MCF 10A (cell line): ENCODE measurements around the gene FXN. TPM values are rescaled to one million over a fixed set of nuclear protein-coding genes. Genes with fewer than 3 reads are reported as not detected.
"Not testable (repeated sequence)": the region's sequence is repeated elsewhere in the genome, so short reads cannot be mapped to it uniquely, and the experiment has no call there.

Experiments
- BruUV-seq: library from RNA; stranded (reverse); fragments of 400-500 nt; replicated peaks from 2 replicates; lab custom pipeline; 2021; lab: Mats Ljungman, UMichigan
- CTCF ChIA-PET: fragments of 300-600 bp; sonication (Branson Sonifier 250); formaldehyde crosslinking; extraction: SDS; loops from one replicate; lab custom pipeline; 2021; ENCODE audit warnings: antibody characterized with exemption, inconsistent platforms; lab: Yijun Ruan, JAX
- POLR2A ChIA-PET: fragments of 300-600, 350-650 bp; sonication (Branson Sonifier 250); formaldehyde crosslinking; extraction: SDS; loops from one replicate; lab custom pipeline; 2020; ENCODE audit warnings: antibody characterized with exemption, inconsistent platforms; lab: Yijun Ruan, JAX
- DNase-seq: peaks from one replicate; pipeline ENCODE4 v3.0.0-alpha.2; 2018; ENCODE audit not compliant: unreplicated experiment
- H3K27ac Mint-ChIP-seq: one replicate; pipeline ENCODE4 v1.8.0; 2022; ENCODE audit warnings: mild to moderate bottlenecking, low read depth, mixed read lengths; ENCODE audit not compliant: unreplicated experiment
- H3K27me3 Mint-ChIP-seq: one replicate; pipeline ENCODE4 v1.8.0; 2022; ENCODE audit warnings: mixed read lengths; ENCODE audit not compliant: insufficient read depth, unreplicated experiment
- H3K36me3 Mint-ChIP-seq: one replicate; pipeline ENCODE4 v1.8.0; 2022; ENCODE audit warnings: mild to moderate bottlenecking, moderate library complexity, mixed read lengths; ENCODE audit not compliant: insufficient read depth, unreplicated experiment
- H3K4me1 Mint-ChIP-seq: one replicate; pipeline ENCODE4 v1.8.0; 2022; ENCODE audit warnings: mixed read lengths; ENCODE audit not compliant: insufficient read depth, unreplicated experiment
- H3K4me3 Mint-ChIP-seq: one replicate; pipeline ENCODE4 v1.8.0; 2022; ENCODE audit warnings: mild to moderate bottlenecking, moderate library complexity, mixed read lengths; ENCODE audit not compliant: unreplicated experiment
- H3K9me3 Mint-ChIP-seq: one replicate; pipeline ENCODE4 v1.8.0; 2022; ENCODE audit warnings: mixed read lengths; ENCODE audit not compliant: unreplicated experiment
- intact Hi-C: fragments of 100-400 bp; cut with micrococcal nuclease; formaldehyde crosslinking; loops from 2 replicates; pipeline ENCODE4 v1.14.1; 2022
- total RNA-seq: library from RNA; stranded (reverse); gene quantifications from 2 replicates; pipeline ENCODE4 v1.2.3, GENCODE V29; 2022
- TF ChIP-seq, protein P1 (sequence below): fragments of 200-600 bp; IDR thresholded peaks from one replicate; pipeline ENCODE4 v1.8.0; 2022; ENCODE audit warnings: antibody characterized with exemption, mild to moderate bottlenecking; ENCODE audit not compliant: unreplicated experiment

Gene FXN
- total RNA-seq, 1 experiment from 2014 or later = 31.6 TPM

DNA sequence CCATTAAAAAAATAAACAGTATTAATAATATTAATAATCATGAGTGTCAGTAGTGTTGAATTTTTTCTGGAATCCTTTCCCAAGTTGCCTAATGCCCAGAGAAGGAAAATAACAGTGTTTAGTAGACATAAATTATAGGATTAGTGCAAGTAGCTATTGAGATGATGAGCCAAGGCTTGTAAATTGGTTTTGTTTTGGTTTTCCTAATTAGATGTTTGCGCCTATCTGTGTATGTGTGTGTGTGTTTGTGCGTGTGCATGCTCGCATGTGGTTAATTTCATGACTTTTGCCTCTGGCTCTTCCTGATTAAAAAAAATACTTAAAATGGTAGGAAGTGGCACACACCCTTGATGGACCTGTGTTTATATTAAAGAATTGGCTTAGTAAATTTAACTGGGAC, 55.4 kb downstream of the FXN start:
- intact Hi-C loops = no loop called here
- DNase-seq = no peak
- Mint-ChIP-seq H3K4me3 (no peak overlapping the region), H3K36me3 (no peaks in the 10 kb centered on the region), H3K4me1 (no peaks in the 10 kb centered on the region), H3K27me3 (no peaks in the 10 kb centered on the region), H3K9me3 (no peaks in the 10 kb centered on the region), H3K27ac (no peak overlapping the region)
- TF ChIP-seq, protein P1, sequence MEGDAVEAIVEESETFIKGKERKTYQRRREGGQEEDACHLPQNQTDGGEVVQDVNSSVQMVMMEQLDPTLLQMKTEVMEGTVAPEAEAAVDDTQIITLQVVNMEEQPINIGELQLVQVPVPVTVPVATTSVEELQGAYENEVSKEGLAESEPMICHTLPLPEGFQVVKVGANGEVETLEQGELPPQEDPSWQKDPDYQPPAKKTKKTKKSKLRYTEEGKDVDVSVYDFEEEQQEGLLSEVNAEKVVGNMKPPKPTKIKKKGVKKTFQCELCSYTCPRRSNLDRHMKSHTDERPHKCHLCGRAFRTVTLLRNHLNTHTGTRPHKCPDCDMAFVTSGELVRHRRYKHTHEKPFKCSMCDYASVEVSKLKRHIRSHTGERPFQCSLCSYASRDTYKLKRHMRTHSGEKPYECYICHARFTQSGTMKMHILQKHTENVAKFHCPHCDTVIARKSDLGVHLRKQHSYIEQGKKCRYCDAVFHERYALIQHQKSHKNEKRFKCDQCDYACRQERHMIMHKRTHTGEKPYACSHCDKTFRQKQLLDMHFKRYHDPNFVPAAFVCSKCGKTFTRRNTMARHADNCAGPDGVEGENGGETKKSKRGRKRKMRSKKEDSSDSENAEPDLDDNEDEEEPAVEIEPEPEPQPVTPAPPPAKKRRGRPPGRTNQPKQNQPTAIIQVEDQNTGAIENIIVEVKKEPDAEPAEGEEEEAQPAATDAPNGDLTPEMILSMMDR = no peak
- BruUV-seq = no TSS peak
- ChIA-PET POLR2A (no interaction called here), CTCF (interaction anchor here (0.5 kb wide), 1 partner anchor 10 kb away, joined by 5 read pairs; no protein-coding TSS in a partner anchor)

DNA sequence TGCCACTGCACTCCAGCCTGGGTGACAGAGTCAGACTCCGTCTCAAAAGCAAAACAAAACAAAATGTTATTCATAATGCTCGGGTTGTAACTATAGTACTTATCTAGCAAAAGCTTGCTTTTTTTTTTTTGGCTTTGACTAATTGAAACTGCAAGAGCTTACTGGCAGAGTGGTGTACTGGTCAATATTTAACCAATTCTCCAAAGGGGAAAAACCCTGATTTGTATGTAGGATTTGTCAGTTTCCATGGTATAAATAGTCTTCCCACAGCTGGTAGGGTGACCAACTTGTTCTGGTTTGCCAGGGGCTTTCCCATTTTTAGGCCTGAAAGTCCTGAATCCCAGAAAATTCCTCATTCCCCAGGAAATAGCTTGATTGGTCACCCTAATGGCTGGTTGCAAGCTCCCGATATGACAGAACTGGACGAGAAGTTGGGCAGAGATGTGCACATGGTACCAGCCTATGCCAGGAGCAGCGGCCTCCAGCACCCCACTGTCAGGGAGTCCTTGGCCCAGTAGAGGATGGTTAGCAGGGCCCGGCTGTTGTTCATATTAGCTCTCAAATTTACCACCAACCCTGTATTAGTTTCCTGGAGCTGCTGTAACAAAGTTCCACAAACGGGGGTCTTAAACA, 58.0 kb downstream of the FXN start:
- Mint-ChIP-seq H3K9me3 (no peaks in the 10 kb centered on the region), H3K36me3 (no peaks in the 10 kb centered on the region), H3K27me3 (no peaks in the 10 kb centered on the region), H3K4me3 (no peak overlapping the region), H3K27ac (no peak overlapping the region), H3K4me1 (peaks cover 5% of the 10 kb centered on the region)
- DNase-seq = no peak
- intact Hi-C loops = no loop called here
- TF ChIP-seq, protein P1 = no peak
- CTCF ChIA-PET = interaction anchor here (0.6 to 2.1 kb wide), 9 partner anchors 9 to 107 kb away, joined by 3 to 9 read pairs (median 3); no protein-coding TSS in a partner anchor
- POLR2A ChIA-PET = interaction anchor here (0.8 to 1.1 kb wide), 2 partner anchors 11 to 81 kb away, joined by 4 to 5 read pairs; no protein-coding TSS in a partner anchor
- no TSS peak for BruUV-seq

DNA sequence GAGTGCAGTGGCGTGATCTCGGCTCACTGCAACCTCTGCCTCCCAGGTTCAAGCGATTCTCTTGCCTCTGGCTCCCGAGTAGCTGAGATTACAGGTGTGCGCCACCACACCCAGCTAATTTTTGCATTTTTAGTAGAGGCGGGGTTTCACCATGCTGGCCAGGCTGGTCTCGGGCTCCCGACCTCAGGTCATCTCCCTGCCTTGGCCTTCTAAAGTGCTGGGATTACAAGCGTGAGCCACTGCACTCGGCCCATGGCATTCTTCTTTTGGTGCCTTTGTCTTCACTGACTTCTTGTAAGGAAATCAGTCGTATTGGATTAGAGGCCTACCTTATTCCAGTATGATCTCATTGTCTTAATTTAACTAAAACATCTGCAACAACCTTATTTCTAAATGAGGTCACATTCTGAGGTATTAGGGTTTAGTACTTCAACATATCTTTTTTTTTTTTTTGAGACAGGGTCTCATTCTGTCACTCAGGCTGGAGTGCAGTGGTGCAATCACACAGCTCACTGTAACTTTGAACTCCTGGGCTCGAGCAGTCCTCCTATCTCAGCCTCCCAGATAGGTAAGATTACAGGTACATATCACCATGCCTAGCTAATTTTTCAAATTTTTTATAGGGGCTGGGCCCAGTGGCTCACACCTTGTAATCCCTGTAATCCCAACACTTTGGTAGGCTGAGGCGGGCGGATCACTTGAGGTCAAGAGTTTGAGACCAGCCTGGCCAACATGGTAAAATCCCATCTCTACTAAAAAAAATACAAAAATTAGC, 59.0 kb downstream of the FXN start:
- H3K9me3 Mint-ChIP-seq, H3K4me1 Mint-ChIP-seq, H3K36me3 Mint-ChIP-seq, H3K27me3 Mint-ChIP-seq, DNase-seq, H3K4me3 Mint-ChIP-seq, BruUV-seq, intact Hi-C loops: not testable (repeated sequence)
- peak overlapping the region; percentile 83 for H3K27ac Mint-ChIP-seq
- ChIA-PET CTCF (interaction anchor here (0.6 to 2.1 kb wide), 4 partner anchors 31 to 379 kb away, joined by 3 to 9 read pairs (median 4); no protein-coding TSS in a partner anchor), POLR2A (interaction anchor here (1.2 to 2.4 kb wide), 4 partner anchors 7 to 80 kb away, joined by 3 to 21 read pairs (median 10); partner anchors contain the start of gene TJP2)

GRCh38 chr9:69097064-69097463, 61.5 kb downstream of the FXN start:
- CTCF ChIA-PET = interaction anchor here (0.7 kb wide), 1 partner anchor 42 kb away, joined by 3 read pairs; no protein-coding TSS in a partner anchor
- Mint-ChIP-seq H3K27me3 (no peaks in the 10 kb centered on the region), H3K27ac (peak overlapping the region; percentile 83), H3K4me3 (no peak overlapping the region), H3K9me3 (no peaks in the 10 kb centered on the region), H3K36me3 (no peaks in the 10 kb centered on the region), H3K4me1 (peaks cover 5% of the 10 kb centered on the region)
- DNase-seq = peak; percentile 78
- intact Hi-C loops = no loop called here
- TF ChIP-seq, protein P1 = no peak
- no TSS peak for BruUV-seq
- POLR2A ChIA-PET = interaction anchor here (0.6 to 2.4 kb wide), 11 partner anchors 8 to 90 kb away, joined by 3 to 21 read pairs (median 5); no protein-coding TSS in a partner anchor
